ENCODE measurements around the gene ALG2. TPM values are rescaled to one million over a fixed set of nuclear protein-coding genes. Genes with fewer than 3 reads are reported as not detected.

ALG2 gene
- total and polyA plus RNA-seq, 2 of the 13 experiments (the other 11 are each of a cell fraction or from before 2014, with no cell fraction given): 46.2 to 49.0 TPM

- TF ChIP-seq, protein P1, sequence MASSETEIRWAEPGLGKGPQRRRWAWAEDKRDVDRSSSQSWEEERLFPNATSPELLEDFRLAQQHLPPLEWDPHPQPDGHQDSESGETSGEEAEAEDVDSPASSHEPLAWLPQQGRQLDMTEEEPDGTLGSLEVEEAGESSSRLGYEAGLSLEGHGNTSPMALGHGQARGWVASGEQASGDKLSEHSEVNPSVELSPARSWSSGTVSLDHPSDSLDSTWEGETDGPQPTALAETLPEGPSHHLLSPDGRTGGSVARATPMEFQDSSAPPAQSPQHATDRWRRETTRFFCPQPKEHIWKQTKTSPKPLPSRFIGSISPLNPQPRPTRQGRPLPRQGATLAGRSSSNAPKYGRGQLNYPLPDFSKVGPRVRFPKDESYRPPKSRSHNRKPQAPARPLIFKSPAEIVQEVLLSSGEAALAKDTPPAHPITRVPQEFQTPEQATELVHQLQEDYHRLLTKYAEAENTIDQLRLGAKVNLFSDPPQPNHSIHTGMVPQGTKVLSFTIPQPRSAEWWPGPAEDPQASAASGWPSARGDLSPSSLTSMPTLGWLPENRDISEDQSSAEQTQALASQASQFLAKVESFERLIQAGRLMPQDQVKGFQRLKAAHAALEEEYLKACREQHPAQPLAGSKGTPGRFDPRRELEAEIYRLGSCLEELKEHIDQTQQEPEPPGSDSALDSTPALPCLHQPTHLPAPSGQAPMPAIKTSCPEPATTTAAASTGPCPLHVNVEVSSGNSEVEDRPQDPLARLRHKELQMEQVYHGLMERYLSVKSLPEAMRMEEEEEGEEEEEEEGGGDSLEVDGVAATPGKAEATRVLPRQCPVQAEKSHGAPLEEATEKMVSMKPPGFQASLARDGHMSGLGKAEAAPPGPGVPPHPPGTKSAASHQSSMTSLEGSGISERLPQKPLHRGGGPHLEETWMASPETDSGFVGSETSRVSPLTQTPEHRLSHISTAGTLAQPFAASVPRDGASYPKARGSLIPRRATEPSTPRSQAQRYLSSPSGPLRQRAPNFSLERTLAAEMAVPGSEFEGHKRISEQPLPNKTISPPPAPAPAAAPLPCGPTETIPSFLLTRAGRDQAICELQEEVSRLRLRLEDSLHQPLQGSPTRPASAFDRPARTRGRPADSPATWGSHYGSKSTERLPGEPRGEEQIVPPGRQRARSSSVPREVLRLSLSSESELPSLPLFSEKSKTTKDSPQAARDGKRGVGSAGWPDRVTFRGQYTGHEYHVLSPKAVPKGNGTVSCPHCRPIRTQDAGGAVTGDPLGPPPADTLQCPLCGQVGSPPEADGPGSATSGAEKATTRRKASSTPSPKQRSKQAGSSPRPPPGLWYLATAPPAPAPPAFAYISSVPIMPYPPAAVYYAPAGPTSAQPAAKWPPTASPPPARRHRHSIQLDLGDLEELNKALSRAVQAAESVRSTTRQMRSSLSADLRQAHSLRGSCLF (CRISPR knock-in tag; IDR thresholded peaks at IDR 0.05; ENCODE audit: borderline replicate concordance): no peak
- TF ChIP-seq ZNF605 (CRISPR knock-in tag; IDR thresholded peaks at IDR 0.05) (0 out of 2 replicates have a peak, but pooled peaks have one; percentile 45), ELF4 (CRISPR knock-in tag; IDR thresholded peaks at IDR 0.05; ENCODE audit: borderline replicate concordance) (no peak), ZNF224 (CRISPR knock-in tag; IDR thresholded peaks at IDR 0.05) (no peak), KDM6A (CRISPR knock-in tag; IDR thresholded peaks at IDR 0.05; ENCODE audit: low read depth) (no peak), ETV5 (CRISPR knock-in tag; IDR thresholded peaks at IDR 0.05; ENCODE audit: borderline replicate concordance) (0 out of 2 replicates have a peak, but pooled peaks have one; percentile 11), ZFX (CRISPR knock-in tag; IDR thresholded peaks at IDR 0.05; ENCODE audit: low read depth) (peak; percentile 19; the same call in 1 of the 2 replicates), ZNF878 (CRISPR knock-in tag; IDR thresholded peaks at IDR 0.05) (0 out of 2 replicates have a peak, but pooled peaks have one; percentile 60), TEAD3 (CRISPR knock-in tag; optimal IDR thresholded peaks at IDR 0.05; ENCODE audit: borderline replicate concordance) (peak; percentile 64), ZNF510 (CRISPR knock-in tag; IDR thresholded peaks at IDR 0.05; ENCODE audit: low read depth) (no peak), SKI (IDR thresholded peaks at IDR 0.05; ENCODE audit: partially characterized antibody) (peak; percentile 64), ZBTB7B (CRISPR knock-in tag; IDR thresholded peaks at IDR 0.05) (peak; percentile 67; the same call in 1 of the 2 replicates), ATF2 (CRISPR knock-in tag; IDR thresholded peaks at IDR 0.05) (peak; percentile 71; the same call in 1 of the 2 replicates), POGZ (CRISPR knock-in tag; IDR thresholded peaks at IDR 0.05) (peak; percentile 73), KLF9 (CRISPR knock-in tag; IDR thresholded peaks at IDR 0.05; ENCODE audit: low read depth) (no peak), ZNF350 (CRISPR knock-in tag; IDR thresholded peaks at IDR 0.05; ENCODE audit: borderline replicate concordance, low read depth) (peak; percentile 38; the same call in 1 of the 2 replicates)
- TF ChIP-seq, protein P2, sequence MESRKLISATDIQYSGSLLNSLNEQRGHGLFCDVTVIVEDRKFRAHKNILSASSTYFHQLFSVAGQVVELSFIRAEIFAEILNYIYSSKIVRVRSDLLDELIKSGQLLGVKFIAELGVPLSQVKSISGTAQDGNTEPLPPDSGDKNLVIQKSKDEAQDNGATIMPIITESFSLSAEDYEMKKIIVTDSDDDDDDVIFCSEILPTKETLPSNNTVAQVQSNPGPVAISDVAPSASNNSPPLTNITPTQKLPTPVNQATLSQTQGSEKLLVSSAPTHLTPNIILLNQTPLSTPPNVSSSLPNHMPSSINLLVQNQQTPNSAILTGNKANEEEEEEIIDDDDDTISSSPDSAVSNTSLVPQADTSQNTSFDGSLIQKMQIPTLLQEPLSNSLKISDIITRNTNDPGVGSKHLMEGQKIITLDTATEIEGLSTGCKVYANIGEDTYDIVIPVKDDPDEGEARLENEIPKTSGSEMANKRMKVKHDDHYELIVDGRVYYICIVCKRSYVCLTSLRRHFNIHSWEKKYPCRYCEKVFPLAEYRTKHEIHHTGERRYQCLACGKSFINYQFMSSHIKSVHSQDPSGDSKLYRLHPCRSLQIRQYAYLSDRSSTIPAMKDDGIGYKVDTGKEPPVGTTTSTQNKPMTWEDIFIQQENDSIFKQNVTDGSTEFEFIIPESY (CRISPR knock-in tag; IDR thresholded peaks at IDR 0.05): no peak
- TF ChIP-seq, protein P3, sequence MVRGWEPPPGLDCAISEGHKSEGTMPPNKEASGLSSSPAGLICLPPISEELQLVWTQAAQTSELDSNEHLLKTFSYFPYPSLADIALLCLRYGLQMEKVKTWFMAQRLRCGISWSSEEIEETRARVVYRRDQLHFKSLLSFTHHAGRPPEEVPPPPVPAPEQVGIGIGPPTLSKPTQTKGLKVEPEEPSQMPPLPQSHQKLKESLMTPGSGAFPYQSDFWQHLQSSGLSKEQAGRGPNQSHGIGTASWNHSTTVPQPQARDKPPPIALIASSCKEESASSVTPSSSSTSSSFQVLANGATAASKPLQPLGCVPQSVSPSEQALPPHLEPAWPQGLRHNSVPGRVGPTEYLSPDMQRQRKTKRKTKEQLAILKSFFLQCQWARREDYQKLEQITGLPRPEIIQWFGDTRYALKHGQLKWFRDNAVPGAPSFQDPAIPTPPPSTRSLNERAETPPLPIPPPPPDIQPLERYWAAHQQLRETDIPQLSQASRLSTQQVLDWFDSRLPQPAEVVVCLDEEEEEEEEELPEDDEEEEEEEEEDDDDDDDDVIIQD (CRISPR knock-in tag; IDR thresholded peaks at IDR 0.05; ENCODE audit: low read depth): peak; percentile 75
Measured at GRCh38 chr9:99266255-99267023, 44.7 kb upstream of the ALG2 start (continued).

Measured in HepG2 (cell line).